Measurements from ENCODE around the gene PSORS1C2.

DNA sequence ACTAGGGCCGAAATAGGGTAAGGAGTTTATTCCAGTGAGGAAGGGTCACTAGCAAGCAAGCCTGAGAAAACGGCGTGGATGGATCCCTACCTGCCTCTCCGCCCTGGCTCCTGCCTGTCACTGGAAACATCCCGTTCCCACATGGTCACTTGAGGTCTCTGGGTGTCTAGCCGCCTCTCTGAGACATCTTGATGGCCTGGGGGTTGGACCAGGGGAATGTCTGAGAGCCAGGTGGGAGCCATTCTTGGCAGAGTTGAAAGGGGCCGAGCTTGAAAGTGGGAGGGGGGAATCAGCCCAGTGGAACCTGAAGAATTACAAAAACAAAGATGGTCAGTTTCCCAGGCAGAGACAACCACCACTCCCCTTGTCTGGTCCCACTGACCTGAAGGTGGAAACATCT is 17.8 kb upstream of the PSORS1C2 start:
- no peak for TF ChIP-seq EZH2 (IDR thresholded peaks at IDR 0.05; ENCODE audit: borderline replicate concordance, low read depth, low read length, severe bottlenecking)
- TF ChIP-seq, protein P1, sequence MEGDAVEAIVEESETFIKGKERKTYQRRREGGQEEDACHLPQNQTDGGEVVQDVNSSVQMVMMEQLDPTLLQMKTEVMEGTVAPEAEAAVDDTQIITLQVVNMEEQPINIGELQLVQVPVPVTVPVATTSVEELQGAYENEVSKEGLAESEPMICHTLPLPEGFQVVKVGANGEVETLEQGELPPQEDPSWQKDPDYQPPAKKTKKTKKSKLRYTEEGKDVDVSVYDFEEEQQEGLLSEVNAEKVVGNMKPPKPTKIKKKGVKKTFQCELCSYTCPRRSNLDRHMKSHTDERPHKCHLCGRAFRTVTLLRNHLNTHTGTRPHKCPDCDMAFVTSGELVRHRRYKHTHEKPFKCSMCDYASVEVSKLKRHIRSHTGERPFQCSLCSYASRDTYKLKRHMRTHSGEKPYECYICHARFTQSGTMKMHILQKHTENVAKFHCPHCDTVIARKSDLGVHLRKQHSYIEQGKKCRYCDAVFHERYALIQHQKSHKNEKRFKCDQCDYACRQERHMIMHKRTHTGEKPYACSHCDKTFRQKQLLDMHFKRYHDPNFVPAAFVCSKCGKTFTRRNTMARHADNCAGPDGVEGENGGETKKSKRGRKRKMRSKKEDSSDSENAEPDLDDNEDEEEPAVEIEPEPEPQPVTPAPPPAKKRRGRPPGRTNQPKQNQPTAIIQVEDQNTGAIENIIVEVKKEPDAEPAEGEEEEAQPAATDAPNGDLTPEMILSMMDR (IDR thresholded peaks at IDR 0.05; ENCODE audit: borderline replicate concordance, extremely low read depth, low read length, poor library complexity, severe bottlenecking), result no peak
